ENCODE data around the gene LEPROT.

GRCh38 chr1:65423884-65424572 is 3.6 kb downstream of the LEPROT start:
- no peak for TF ChIP-seq TAF1 (IDR thresholded peaks at IDR 0.05; ENCODE audit: borderline replicate concordance, insufficient read depth, low read length)
- TF ChIP-seq SIN3A (IDR thresholded peaks at IDR 0.05; ENCODE audit: borderline replicate concordance, insufficient read depth, low read length) = no peak
- TF ChIP-seq REST (IDR thresholded peaks at IDR 0.05; ENCODE audit: insufficient read depth in 1 of 2, low read depth in 2 of 2, low read length in 2 of 2) = no peak
- no peak for TF ChIP-seq FOXP2 (optimal IDR thresholded peaks at IDR 0.05; ENCODE audit: borderline replicate concordance, extremely low read depth, extremely low read length, insufficient read depth)
- no peak for TF ChIP-seq POLR2AphosphoS5 (IDR thresholded peaks at IDR 0.05; ENCODE audit: low read depth, low read length)

Measured in PFSK-1 (cell line).